ENCODE results near the gene RETNLB. TPM values are rescaled to one million over a fixed set of nuclear protein-coding genes. Genes with fewer than 3 reads are reported as not detected.

RETNLB gene, protein sequence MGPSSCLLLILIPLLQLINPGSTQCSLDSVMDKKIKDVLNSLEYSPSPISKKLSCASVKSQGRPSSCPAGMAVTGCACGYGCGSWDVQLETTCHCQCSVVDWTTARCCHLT
- total RNA-seq = not detected in 2 replicates

DNA sequence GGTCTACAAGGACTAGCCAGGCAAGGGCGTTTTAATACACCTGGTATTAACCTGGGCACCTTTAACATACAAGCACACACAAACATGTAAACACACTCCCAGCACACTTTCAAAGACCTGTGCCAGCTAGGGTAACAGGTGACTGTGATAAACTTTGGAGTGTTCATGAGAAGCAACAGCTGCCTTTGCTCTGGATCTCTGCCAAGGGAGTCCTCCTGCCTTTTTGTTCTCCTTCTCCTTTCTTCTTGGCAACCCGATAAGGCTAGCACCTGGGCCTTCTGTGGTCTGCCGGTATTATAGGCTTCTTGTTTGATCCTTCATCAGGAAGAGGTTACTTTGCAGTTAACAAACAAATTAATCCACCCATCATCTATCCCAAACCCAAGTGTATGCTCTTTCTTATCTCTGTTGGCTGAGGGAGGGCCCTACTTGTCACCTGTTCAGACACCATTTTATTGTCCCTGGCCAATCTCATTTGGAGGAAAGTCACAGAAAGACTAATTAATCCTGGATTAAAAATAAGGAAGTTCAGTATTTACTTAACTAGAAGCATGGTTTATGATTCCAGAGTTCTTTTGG, at the start of gene RETNLB:
Gene RETNLB (minus strand): TSS at position 7 of the 579 bp plus-strand sequence. CDS start 225 bp downstream, outside the sequence.
- TF ChIP-seq, protein P1, sequence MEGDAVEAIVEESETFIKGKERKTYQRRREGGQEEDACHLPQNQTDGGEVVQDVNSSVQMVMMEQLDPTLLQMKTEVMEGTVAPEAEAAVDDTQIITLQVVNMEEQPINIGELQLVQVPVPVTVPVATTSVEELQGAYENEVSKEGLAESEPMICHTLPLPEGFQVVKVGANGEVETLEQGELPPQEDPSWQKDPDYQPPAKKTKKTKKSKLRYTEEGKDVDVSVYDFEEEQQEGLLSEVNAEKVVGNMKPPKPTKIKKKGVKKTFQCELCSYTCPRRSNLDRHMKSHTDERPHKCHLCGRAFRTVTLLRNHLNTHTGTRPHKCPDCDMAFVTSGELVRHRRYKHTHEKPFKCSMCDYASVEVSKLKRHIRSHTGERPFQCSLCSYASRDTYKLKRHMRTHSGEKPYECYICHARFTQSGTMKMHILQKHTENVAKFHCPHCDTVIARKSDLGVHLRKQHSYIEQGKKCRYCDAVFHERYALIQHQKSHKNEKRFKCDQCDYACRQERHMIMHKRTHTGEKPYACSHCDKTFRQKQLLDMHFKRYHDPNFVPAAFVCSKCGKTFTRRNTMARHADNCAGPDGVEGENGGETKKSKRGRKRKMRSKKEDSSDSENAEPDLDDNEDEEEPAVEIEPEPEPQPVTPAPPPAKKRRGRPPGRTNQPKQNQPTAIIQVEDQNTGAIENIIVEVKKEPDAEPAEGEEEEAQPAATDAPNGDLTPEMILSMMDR (IDR thresholded peaks at IDR 0.05; ENCODE audit: insufficient read depth, low read length, poor library complexity, severe bottlenecking) = no peak
- Histone ChIP-seq H3K4me3 (ENCODE audit: low read depth, low read length) (no peak within 1 kb of the TSS), H3K36me3 (ENCODE audit: control insufficient read depth, insufficient read depth, low read length) (no peaks in the 10 kb centered on the region), H3K27me3 (ENCODE audit: control insufficient read depth, insufficient read depth, low read length) (no peaks in the 10 kb centered on the region)
- no peak for DNase-seq (ENCODE audit: low read depth)

DNA sequence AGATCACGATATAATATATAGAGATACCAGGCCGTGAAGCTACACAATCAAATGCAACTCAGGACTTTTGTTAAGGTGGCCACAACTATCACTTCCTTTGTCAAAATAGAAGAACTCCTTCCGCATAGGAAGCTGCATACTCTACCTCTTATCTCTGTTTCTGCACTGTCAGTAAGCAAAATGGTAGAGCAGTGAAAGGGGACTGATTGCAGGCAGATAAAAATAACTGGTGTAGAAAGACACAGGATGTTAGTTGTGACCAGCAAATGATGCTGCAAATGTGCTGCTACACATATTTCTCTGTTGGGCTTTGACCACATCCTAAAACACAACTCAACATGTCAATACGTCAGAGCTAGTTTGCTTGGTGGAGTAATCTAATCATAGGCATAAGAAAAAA, 49.1 kb upstream of the RETNLB start:
- Histone ChIP-seq H3K36me3 (ENCODE audit: control insufficient read depth, insufficient read depth, low read length) (no peaks in the 10 kb centered on the region), H3K27me3 (ENCODE audit: control insufficient read depth, insufficient read depth, low read length) (no peaks in the 10 kb centered on the region), H3K4me3 (ENCODE audit: low read depth, low read length) (no peak overlapping the region)
- DNase-seq (ENCODE audit: low read depth) = no peak
- TF ChIP-seq, protein P1 (IDR thresholded peaks at IDR 0.05; ENCODE audit: insufficient read depth, low read length, poor library complexity, severe bottlenecking) = no peak

DNA sequence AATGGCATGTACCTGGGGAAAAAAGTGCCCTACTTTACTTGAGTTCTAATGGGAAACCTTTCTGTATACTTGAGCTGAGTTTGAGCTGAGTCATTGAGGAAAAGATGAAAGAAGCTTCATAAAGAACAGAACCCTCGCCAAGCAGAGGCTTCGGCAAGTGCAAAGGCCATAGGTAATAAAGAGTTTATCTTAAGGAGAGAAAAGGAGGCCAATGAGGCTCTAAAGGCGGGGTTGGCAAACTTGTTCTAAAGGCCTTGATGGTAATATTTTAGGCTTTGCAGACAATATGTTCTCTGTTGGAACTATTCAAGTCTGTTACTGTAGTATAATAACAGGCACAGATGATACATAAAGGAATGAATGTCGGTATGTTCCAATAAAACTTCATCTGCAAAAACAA, 47.8 kb upstream of the RETNLB start:
- no peak for DNase-seq (ENCODE audit: low read depth)
- Histone ChIP-seq H3K27me3 (ENCODE audit: control insufficient read depth, insufficient read depth, low read length) (no peaks in the 10 kb centered on the region), H3K4me3 (ENCODE audit: low read depth, low read length) (no peak overlapping the region), H3K36me3 (ENCODE audit: control insufficient read depth, insufficient read depth, low read length) (no peaks in the 10 kb centered on the region)
- TF ChIP-seq, protein P1 (IDR thresholded peaks at IDR 0.05; ENCODE audit: insufficient read depth, low read length, poor library complexity, severe bottlenecking) = no peak

DNA sequence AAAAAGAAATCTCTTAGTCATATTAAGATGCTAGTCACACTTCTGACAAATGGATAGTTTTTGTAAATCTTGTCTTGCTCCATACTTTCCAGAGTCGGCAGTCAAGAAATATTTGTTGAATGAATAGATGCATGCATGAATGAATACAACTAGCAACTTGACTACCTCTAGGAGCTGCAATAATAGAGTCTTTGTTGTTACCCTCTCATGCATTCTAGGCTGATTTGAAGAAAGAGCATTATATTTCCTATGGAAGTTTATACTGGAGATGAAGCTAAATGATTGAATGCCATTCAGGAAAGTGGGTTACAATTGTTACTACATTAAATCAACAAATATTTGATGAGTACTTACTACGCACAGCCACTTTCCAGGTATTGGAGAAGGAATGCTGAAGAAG, 47.2 kb upstream of the RETNLB start:
- no peaks in the 10 kb centered on the region for H3K27me3 ChIP-seq (ENCODE audit: control insufficient read depth, insufficient read depth, low read length)
- DNase-seq (ENCODE audit: low read depth) = peak; percentile 76
- TF ChIP-seq, protein P1 (IDR thresholded peaks at IDR 0.05; ENCODE audit: insufficient read depth, low read length, poor library complexity, severe bottlenecking) = no peak
- no peaks in the 10 kb centered on the region for H3K36me3 ChIP-seq (ENCODE audit: control insufficient read depth, insufficient read depth, low read length)
- H3K4me3 ChIP-seq (ENCODE audit: low read depth, low read length) = no peak overlapping the region

DNA sequence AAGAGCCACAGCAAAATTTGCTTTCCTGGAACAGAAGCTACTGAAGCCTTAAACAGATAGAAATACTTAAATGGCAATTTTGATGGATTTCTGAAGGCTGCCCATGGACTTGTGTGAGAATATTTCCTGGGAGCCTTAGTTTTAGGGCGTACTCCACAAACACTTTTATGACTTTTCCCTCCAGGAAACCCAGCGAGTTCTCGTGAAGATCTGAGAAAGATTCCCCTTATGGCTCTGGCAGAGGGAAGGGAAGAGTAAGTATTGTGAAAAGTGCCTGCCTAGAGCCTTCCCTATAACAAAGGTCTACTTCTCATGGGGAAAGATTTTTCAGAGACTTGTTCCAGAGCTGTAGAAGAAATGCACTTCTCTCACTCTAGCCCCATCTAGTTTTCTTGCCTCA, 34.3 kb upstream of the RETNLB start:
- no peaks in the 10 kb centered on the region for H3K36me3 ChIP-seq (ENCODE audit: control insufficient read depth, insufficient read depth, low read length)
- H3K27me3 ChIP-seq (ENCODE audit: control insufficient read depth, insufficient read depth, low read length) = no peaks in the 10 kb centered on the region
- DNase-seq (ENCODE audit: low read depth) = no peak
- H3K4me3 ChIP-seq (ENCODE audit: low read depth, low read length) = no peak overlapping the region
- TF ChIP-seq, protein P1 (IDR thresholded peaks at IDR 0.05; ENCODE audit: insufficient read depth, low read length, poor library complexity, severe bottlenecking) = no peak

DNA sequence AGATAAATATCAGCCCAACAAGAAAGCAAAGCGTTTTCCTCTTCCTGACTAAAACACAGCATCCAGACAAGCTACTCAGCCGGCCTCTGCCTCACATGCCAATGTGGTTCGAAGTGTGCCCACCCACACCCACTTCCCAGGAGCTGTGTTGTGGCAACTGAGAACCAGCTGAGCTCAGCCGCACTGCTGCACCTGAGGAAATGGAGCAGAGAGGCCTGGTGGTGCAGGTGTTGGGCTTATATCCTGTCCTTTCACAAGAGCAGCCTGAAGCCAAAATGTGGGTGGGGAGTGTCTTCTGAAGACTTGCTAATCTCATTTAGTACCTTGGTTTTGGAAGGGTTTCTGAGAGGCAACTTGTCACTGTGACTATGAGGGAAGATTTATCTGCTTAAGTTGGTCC, 23.0 kb upstream of the RETNLB start:
- DNase-seq (ENCODE audit: low read depth) = no peak
- H3K27me3 ChIP-seq (ENCODE audit: control insufficient read depth, insufficient read depth, low read length) = no peaks in the 10 kb centered on the region
- no peak overlapping the region for H3K4me3 ChIP-seq (ENCODE audit: low read depth, low read length)
- TF ChIP-seq, protein P1 (IDR thresholded peaks at IDR 0.05; ENCODE audit: insufficient read depth, low read length, poor library complexity, severe bottlenecking) = no peak
- no peaks in the 10 kb centered on the region for H3K36me3 ChIP-seq (ENCODE audit: control insufficient read depth, insufficient read depth, low read length)

All from kidney epithelial cell (primary cell).